ENCODE measurements around the gene NAT10. TPM values are rescaled to one million over a fixed set of nuclear protein-coding genes. Genes with fewer than 3 reads are reported as not detected.

Gene NAT10
- total and polyA plus RNA-seq, 2 experiments from 2014 or later, result 19.4 to 23.6 TPM

- no peak overlapping the region for H3K4me3 ChIP-seq
- peak in 1 of 2 donors; percentile 20 for DNase-seq (ENCODE audit: low read depth in 1 of 2, low spot score in 1 of 2)
These were observed 80.8 kb downstream of the NAT10 start for GRCh38 chr11:34185926-34186841.

GRCh38 chr11:34188181-34188580 lies 82.8 kb downstream of the NAT10 start:
- peak in 1 of 2 donors; percentile 34 for DNase-seq (ENCODE audit: low read depth in 1 of 2, low spot score in 1 of 2)
- Histone ChIP-seq H3K4me3 (no peak overlapping the region), H3K4me1 (ENCODE audit: low read depth) (peaks cover 17% of the 10 kb centered on the region), H3K27ac (peak overlapping the region; percentile 8), H3K36me3 (no peaks in the 10 kb centered on the region), H3K9me3 (ENCODE audit: low read depth) (no peaks in the 10 kb centered on the region), H3K27me3 (no peaks in the 10 kb centered on the region)
- TF ChIP-seq CTCF (IDR thresholded peaks at IDR 0.05; ENCODE audit: low read depth, low read length), result no peak

More at GRCh38 chr11:34185926-34186841, 80.8 kb downstream of the NAT10 start:
- no peaks in the 10 kb centered on the region for H3K27me3 ChIP-seq
- peaks cover 17% of the 10 kb centered on the region for H3K4me1 ChIP-seq (ENCODE audit: low read depth)
- peak overlapping the region; percentile 17 for H3K27ac ChIP-seq
- peaks cover 4% of the 10 kb centered on the region for H3K36me3 ChIP-seq
- TF ChIP-seq CTCF (IDR thresholded peaks at IDR 0.05; ENCODE audit: low read depth, low read length), result no peak
- H3K9me3 ChIP-seq (ENCODE audit: low read depth), result no peaks in the 10 kb centered on the region

- no peaks in the 10 kb centered on the region for H3K27me3 ChIP-seq
- no peaks in the 10 kb centered on the region for H3K36me3 ChIP-seq
- no peaks in the 10 kb centered on the region for H3K9me3 ChIP-seq (ENCODE audit: low read depth)
- H3K27ac ChIP-seq, result no peak overlapping the region
- DNase-seq (ENCODE audit: low read depth in 1 of 2, low spot score in 1 of 2), result no peak
- no peak for TF ChIP-seq CTCF (IDR thresholded peaks at IDR 0.05; ENCODE audit: low read depth, low read length)
- peaks cover 17% of the 10 kb centered on the region for H3K4me1 ChIP-seq (ENCODE audit: low read depth)
- no peak overlapping the region for H3K4me3 ChIP-seq
These were observed 83.8 kb downstream of the NAT10 start for GRCh38 chr11:34189191-34189590.

- H3K4me3 ChIP-seq, result no peak overlapping the region
- no peak overlapping the region for H3K27ac ChIP-seq
- H3K27me3 ChIP-seq, result no peaks in the 10 kb centered on the region
- no peak for DNase-seq (ENCODE audit: low read depth in 1 of 2, low spot score in 1 of 2)
- no peak for TF ChIP-seq CTCF (IDR thresholded peaks at IDR 0.05; ENCODE audit: low read depth, low read length)
- peaks cover 4% of the 10 kb centered on the region for H3K36me3 ChIP-seq
- H3K4me1 ChIP-seq (ENCODE audit: low read depth), result peaks cover 15% of the 10 kb centered on the region
- no peaks in the 10 kb centered on the region for H3K9me3 ChIP-seq (ENCODE audit: low read depth)
These were observed 85.0 kb downstream of the NAT10 start for GRCh38 chr11:34190192-34191139.

GRCh38 chr11:34191578-34191977 lies 86.1 kb downstream of the NAT10 start:
- Histone ChIP-seq H3K9me3 (ENCODE audit: low read depth) (no peaks in the 10 kb centered on the region), H3K4me3 (no peak overlapping the region), H3K36me3 (peaks cover 6% of the 10 kb centered on the region), H3K27ac (no peak overlapping the region), H3K4me1 (ENCODE audit: low read depth) (peaks cover 15% of the 10 kb centered on the region), H3K27me3 (no peaks in the 10 kb centered on the region)
- no peak for DNase-seq (ENCODE audit: low read depth in 1 of 2, low spot score in 1 of 2)
- TF ChIP-seq CTCF (IDR thresholded peaks at IDR 0.05; ENCODE audit: low read depth, low read length), result no peak

All from cardiac muscle cell (in vitro differentiated cells and primary cell).